ENCODE results near the gene CASQ1. TPM values are rescaled to one million over a fixed set of nuclear protein-coding genes. Genes with fewer than 3 reads are reported as not detected.
A peak's percentile ranks its signal among the peaks of the same experiment; 100 is the strongest.

CASQ1 gene
- total and polyA plus RNA-seq, 2 of the 13 experiments (the other 11 are each of a cell fraction or from before 2014, with no cell fraction given) = 0.09 to 0.20 TPM

GRCh38 chr1:160205242-160206035 lies 15.1 kb downstream of the CASQ1 start, which contains the start of gene PEA15 (continued):
- TF ChIP-seq ZNF280D (CRISPR knock-in tag; IDR thresholded peaks at IDR 0.05) (peak; percentile 36; the same call in 1 of the 2 replicates), CBX1 (IDR thresholded peaks at IDR 0.05; ENCODE audit: low read depth) (no peak), PHF8 (CRISPR knock-in tag; IDR thresholded peaks at IDR 0.05) (peak; percentile 64; the same call in 1 of the 2 replicates), ZNF761 (CRISPR knock-in tag; conservative IDR thresholded peaks at IDR 0.05) (peak; percentile 63; the same call in 1 of the 2 replicates), NAIF1 (CRISPR knock-in tag; IDR thresholded peaks at IDR 0.05; ENCODE audit: borderline replicate concordance) (no peak), MXI1 (IDR thresholded peaks at IDR 0.05; ENCODE audit: borderline replicate concordance, low read depth, low read length) (0 out of 3 replicates have a peak, but pooled peaks have one; percentile 11), ZBTB1 (CRISPR knock-in tag; IDR thresholded peaks at IDR 0.05; ENCODE audit: borderline replicate concordance) (no peak), PHF21A (CRISPR knock-in tag; IDR thresholded peaks at IDR 0.05) (no peak), NONO (IDR thresholded peaks at IDR 0.05) (no peak), NONO (CRISPR knock-in tag; conservative IDR thresholded peaks at IDR 0.05) (peak; percentile 33; the same call in 1 of the 2 replicates), EEA1 (CRISPR knock-in tag; IDR thresholded peaks at IDR 0.05; ENCODE audit: borderline replicate concordance) (0 out of 2 replicates have a peak, but pooled peaks have one; percentile 63), ZNF503 (CRISPR knock-in tag; IDR thresholded peaks at IDR 0.05) (no peak), NR3C1 (CRISPR knock-in tag; IDR thresholded peaks at IDR 0.05) (no peak), ZNF577 (CRISPR knock-in tag; IDR thresholded peaks at IDR 0.05; ENCODE audit: borderline replicate concordance, low read depth) (no peak), PCBP2 (optimal IDR thresholded peaks at IDR 0.05; ENCODE audit: low read depth, low read length, poor library complexity, severe bottlenecking) (no peak), ZZZ3 (CRISPR knock-in tag; IDR thresholded peaks at IDR 0.05; ENCODE audit: borderline replicate concordance) (0 out of 2 replicates have a peak, but pooled peaks have one; percentile 49)
- TF ChIP-seq, protein P1, sequence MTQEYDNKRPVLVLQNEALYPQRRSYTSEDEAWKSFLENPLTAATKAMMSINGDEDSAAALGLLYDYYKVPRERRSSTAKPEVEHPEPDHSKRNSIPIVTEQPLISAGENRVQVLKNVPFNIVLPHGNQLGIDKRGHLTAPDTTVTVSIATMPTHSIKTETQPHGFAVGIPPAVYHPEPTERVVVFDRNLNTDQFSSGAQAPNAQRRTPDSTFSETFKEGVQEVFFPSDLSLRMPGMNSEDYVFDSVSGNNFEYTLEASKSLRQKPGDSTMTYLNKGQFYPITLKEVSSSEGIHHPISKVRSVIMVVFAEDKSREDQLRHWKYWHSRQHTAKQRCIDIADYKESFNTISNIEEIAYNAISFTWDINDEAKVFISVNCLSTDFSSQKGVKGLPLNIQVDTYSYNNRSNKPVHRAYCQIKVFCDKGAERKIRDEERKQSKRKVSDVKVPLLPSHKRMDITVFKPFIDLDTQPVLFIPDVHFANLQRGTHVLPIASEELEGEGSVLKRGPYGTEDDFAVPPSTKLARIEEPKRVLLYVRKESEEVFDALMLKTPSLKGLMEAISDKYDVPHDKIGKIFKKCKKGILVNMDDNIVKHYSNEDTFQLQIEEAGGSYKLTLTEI (CRISPR knock-in tag; conservative IDR thresholded peaks at IDR 0.05) = no peak
- TF ChIP-seq, protein P2, sequence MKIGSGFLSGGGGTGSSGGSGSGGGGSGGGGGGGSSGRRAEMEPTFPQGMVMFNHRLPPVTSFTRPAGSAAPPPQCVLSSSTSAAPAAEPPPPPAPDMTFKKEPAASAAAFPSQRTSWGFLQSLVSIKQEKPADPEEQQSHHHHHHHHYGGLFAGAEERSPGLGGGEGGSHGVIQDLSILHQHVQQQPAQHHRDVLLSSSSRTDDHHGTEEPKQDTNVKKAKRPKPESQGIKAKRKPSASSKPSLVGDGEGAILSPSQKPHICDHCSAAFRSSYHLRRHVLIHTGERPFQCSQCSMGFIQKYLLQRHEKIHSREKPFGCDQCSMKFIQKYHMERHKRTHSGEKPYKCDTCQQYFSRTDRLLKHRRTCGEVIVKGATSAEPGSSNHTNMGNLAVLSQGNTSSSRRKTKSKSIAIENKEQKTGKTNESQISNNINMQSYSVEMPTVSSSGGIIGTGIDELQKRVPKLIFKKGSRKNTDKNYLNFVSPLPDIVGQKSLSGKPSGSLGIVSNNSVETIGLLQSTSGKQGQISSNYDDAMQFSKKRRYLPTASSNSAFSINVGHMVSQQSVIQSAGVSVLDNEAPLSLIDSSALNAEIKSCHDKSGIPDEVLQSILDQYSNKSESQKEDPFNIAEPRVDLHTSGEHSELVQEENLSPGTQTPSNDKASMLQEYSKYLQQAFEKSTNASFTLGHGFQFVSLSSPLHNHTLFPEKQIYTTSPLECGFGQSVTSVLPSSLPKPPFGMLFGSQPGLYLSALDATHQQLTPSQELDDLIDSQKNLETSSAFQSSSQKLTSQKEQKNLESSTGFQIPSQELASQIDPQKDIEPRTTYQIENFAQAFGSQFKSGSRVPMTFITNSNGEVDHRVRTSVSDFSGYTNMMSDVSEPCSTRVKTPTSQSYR (CRISPR knock-in tag; IDR thresholded peaks at IDR 0.05; ENCODE audit: borderline replicate concordance) = peak; percentile 33; the same call in 1 of the 2 replicates

Data from HepG2 (cell line).